ENCODE results near the gene GOT1. TPM values are rescaled to one million over a fixed set of nuclear protein-coding genes. Genes with fewer than 3 reads are reported as not detected.

The GOT1 gene
- total and polyA plus RNA-seq, 8 donors = 26.5 to 32.5 (median 29.5) TPM

DNA sequence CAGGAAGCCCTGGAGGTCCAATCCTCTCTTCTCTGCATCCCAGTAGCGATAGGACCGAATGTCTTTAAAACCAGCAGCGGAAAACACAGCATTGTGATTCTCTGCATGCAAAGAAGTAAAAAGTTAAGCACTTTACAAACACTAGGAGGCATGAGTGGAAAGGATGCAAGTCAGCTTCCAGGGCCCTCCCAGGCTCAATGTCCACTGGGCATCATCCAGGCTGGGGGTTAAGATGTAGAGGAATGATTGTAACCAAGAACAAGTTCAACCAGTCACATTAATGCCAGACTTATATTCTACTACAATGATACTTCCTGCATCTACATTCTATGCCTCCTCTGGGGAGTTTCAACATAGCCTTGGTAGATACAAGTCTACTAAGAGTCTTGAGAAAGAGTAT lies 24.3 kb downstream of the GOT1 start:
- intact Hi-C loops (cut with DNase I) = no loop called here
- H3K4me3 ChIP-seq = no peak overlapping the region
- ATAC-seq = no peak
- DNase-seq = no peak
- peaks cover 0 to 62% of the 10 kb centered on the region in 2 donors for H3K36me3 ChIP-seq
- TF ChIP-seq CTCF (IDR thresholded peaks at IDR 0.05) = no peak
- H3K27ac ChIP-seq = no peak overlapping the region
- H3K9me3 ChIP-seq = no peaks in the 10 kb centered on the region
- no peaks in the 10 kb centered on the region for H3K4me1 ChIP-seq
- no peaks in the 10 kb centered on the region for H3K27me3 ChIP-seq

GRCh38 chr10:99403674-99404073 lies 26.8 kb downstream of the GOT1 start:
- Histone ChIP-seq H3K27me3 (no peaks in the 10 kb centered on the region), H3K27ac (no peak overlapping the region), H3K4me1 (no peaks in the 10 kb centered on the region), H3K4me3 (no peak overlapping the region), H3K36me3 (peaks cover 0 to 80% of the 10 kb centered on the region in 2 donors), H3K9me3 (no peaks in the 10 kb centered on the region)
- no peak for DNase-seq
- TF ChIP-seq CTCF (IDR thresholded peaks at IDR 0.05) = no peak
- intact Hi-C loops (cut with DNase I) = no loop called here
- no peak for ATAC-seq

GRCh38 chr10:99399664-99400063 lies 30.8 kb downstream of the GOT1 start:
- no peak for ATAC-seq
- no peak for DNase-seq
- peaks cover 4 to 7% of the 10 kb centered on the region in 2 donors for H3K4me1 ChIP-seq
- H3K9me3 ChIP-seq = no peaks in the 10 kb centered on the region
- no peaks in the 10 kb centered on the region for H3K27me3 ChIP-seq
- intact Hi-C loops (cut with DNase I) = no loop called here
- no peak for TF ChIP-seq CTCF (IDR thresholded peaks at IDR 0.05)
- peaks cover 0 to 79% of the 10 kb centered on the region in 2 donors for H3K36me3 ChIP-seq
- H3K4me3 ChIP-seq = no peak overlapping the region
- H3K27ac ChIP-seq = no peak overlapping the region

DNA sequence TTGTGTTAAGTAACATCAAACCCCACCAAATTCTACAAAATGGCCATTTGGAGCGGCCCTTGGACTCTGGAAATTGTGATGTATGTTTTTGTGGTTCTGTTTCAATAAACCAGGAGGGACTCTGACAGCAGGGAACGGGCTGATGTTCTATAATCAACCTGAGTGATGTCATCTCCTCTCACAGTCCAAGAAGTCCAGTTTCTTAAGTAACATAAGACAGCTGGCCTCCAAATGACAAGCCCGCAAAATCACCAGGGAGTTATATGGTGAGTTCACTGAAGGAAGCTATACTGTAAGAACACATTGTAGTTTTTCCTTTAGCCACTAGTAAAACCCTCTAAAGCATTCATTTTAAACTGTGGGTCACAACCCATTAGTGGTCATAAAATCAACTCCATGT lies 34.0 kb downstream of the GOT1 start:
- ATAC-seq (no peak), DNase-seq (no peak)
- Histone ChIP-seq H3K36me3 (peaks cover 0 to 47% of the 10 kb centered on the region in 2 donors), H3K4me3 (no peak overlapping the region), H3K9me3 (no peaks in the 10 kb centered on the region), H3K27me3 (no peaks in the 10 kb centered on the region), H3K27ac (no peak overlapping the region), H3K4me1 (peaks cover 4 to 7% of the 10 kb centered on the region in 2 donors)
- no peak for TF ChIP-seq CTCF (IDR thresholded peaks at IDR 0.05)
- intact Hi-C loops (cut with DNase I) = no loop called here

DNA sequence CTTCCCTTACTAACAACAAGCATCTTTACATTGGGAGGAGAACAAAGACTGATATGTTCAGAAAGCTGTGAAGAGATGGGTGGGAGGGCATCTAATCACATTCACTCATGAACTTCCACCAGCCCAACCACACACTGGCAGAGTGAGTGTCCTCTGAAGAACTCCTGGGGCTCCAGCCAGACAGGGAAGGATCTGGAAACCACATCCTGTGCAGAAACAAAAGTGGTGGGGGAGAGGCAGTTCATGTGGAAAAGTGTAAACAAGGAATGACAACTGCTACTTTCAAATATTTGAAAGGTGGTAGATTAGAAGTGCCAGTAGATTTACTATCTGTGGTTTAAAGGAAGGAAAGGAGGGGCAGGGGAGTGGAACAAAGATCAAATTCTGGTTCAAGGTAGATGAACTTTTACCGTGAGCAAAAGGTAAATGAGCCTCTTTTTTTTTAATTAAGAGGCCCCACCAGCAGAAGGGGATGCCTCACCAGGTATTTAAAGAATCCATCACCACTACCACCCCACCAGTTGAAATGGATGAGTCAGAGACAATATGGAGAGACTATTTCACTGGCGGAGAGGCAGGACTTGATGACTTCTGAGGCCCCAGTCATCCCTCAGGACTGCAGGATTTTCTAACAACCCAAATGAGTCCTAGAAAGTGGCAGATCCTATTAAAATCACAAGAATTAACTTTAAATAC lies 34.5 kb downstream of the GOT1 start:
- H3K4me3 ChIP-seq = no peak overlapping the region
- peak in 1 of 4 donors; percentile 43 for DNase-seq
- no peak overlapping the region for H3K27ac ChIP-seq
- peak; percentile 59 for ATAC-seq
- intact Hi-C loops (cut with DNase I) = no loop called here
- H3K9me3 ChIP-seq = no peaks in the 10 kb centered on the region
- TF ChIP-seq CTCF (IDR thresholded peaks at IDR 0.05) = no peak
- H3K36me3 ChIP-seq = peaks cover 0 to 41% of the 10 kb centered on the region in 2 donors
- peaks cover 4 to 7% of the 10 kb centered on the region in 2 donors for H3K4me1 ChIP-seq
- H3K27me3 ChIP-seq = no peaks in the 10 kb centered on the region

Measured in left lung (tissue), 10 donors.